22Rv1 (cell line): ENCODE results near the gene EPC1.

Experiments used
- ZFX ChIP-seq: fragments of 450-650 bp; IDR thresholded peaks from 2 replicates; pipeline ENCODE4 v1.6.1; 2017; ENCODE audit warnings: antibody characterized with exemption, borderline replicate concordance
- TF ChIP-seq, protein P1 (sequence below): fragments of 450-650 bp; IDR thresholded peaks from 2 replicates; pipeline ENCODE4 v1.5.1; 2017; ENCODE audit warnings: mild to moderate bottlenecking

DNA sequence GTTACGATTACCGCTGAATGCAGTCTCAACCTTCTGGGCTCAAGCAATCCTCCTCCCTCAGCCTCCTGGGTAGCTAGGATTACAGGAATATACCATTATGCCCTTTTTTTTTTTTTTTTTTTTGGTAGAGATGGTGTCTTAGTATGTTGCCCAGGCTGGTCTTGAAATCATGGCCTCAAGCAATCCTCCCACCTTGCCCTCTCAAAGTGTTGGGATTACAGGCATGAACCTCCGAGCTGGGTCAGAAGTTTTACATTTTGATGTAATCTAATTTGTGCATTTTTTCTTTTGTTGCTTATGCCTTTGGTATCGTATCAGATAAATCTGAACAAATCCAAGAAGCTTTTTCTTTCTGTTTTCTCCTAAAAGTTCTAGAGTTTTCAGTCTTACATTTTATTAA lies 87.4 kb downstream of the EPC1 start:
- TF ChIP-seq, protein P1, sequence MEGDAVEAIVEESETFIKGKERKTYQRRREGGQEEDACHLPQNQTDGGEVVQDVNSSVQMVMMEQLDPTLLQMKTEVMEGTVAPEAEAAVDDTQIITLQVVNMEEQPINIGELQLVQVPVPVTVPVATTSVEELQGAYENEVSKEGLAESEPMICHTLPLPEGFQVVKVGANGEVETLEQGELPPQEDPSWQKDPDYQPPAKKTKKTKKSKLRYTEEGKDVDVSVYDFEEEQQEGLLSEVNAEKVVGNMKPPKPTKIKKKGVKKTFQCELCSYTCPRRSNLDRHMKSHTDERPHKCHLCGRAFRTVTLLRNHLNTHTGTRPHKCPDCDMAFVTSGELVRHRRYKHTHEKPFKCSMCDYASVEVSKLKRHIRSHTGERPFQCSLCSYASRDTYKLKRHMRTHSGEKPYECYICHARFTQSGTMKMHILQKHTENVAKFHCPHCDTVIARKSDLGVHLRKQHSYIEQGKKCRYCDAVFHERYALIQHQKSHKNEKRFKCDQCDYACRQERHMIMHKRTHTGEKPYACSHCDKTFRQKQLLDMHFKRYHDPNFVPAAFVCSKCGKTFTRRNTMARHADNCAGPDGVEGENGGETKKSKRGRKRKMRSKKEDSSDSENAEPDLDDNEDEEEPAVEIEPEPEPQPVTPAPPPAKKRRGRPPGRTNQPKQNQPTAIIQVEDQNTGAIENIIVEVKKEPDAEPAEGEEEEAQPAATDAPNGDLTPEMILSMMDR: no peak
- TF ChIP-seq ZFX: no peak
